H1 (cell line): ENCODE measurements around the gene TIMD4. TPM values are rescaled to one million over a fixed set of nuclear protein-coding genes. Genes with fewer than 3 reads are reported as not detected.

Experiments used
- CHD1 ChIP-seq: IDR thresholded peaks from 2 replicates; pipeline ENCODE4 v1.6.1; 2012; ENCODE audit warnings: low read depth, low read length, improper control_type of control experiment
- CHD2 ChIP-seq: IDR thresholded peaks from 2 replicates; pipeline ENCODE4 v1.6.1; 2012; ENCODE audit warnings: low read length, improper control_type of control experiment
- PHF8 ChIP-seq: fragments of 200-600 bp; sonication (generic); conservative IDR thresholded peaks from 2 replicates; pipeline ENCODE4 v1.7.1; 2012; ENCODE audit warnings: low read depth, mild to moderate bottlenecking, inconsistent platforms, low read length, moderate library complexity
- RBBP5 ChIP-seq: IDR thresholded peaks from 2 replicates; pipeline ENCODE4 v1.7.1; 2012; ENCODE audit warnings: low read depth, mild to moderate bottlenecking, inconsistent platforms, low read length, moderate library complexity, borderline replicate concordance
- SP1 ChIP-seq: IDR thresholded peaks from 2 replicates; pipeline ENCODE4 v1.6.1; 2011; ENCODE audit warnings: low read depth, low read length
- SRF ChIP-seq: IDR thresholded peaks from 2 replicates; pipeline ENCODE4 v1.6.1; 2011; ENCODE audit warnings: mild to moderate bottlenecking, low read depth, low read length, moderate library complexity
- TAF1 ChIP-seq: IDR thresholded peaks from 2 replicates; pipeline ENCODE4 v1.6.1; 2011; ENCODE audit warnings: mild to moderate bottlenecking, low read depth, low read length
- TBP ChIP-seq: IDR thresholded peaks from 2 replicates; pipeline ENCODE4 v1.6.1; 2011; ENCODE audit warnings: low read depth, low read length, improper control_type of control experiment
- polyA plus RNA-seq, 7 experiments: library from polyadenylated mRNA; depleted of rRNA in 3 of 7; stranded (reverse) in 5 of 7; unstranded in 2 of 7; fragments of >200 nt in 5 of 7; fragments of 200-250 nt in 2 of 7; gene quantifications; 1 replicate in 5 of 7; 2 replicates in 1 of 7; 4 replicates in 1 of 7; pipeline versions ENCODE4 v1.2.1 to v1.2.3, GENCODE V29; 2011 to 2013; ENCODE audit warnings: missing spikeins in 2 of 7, mixed read lengths in 2 of 7
- total RNA-seq: library from RNA; stranded (reverse); fragmentation: NEBNext Ultra II Directional; extraction: Animal tissue kit (Norgen Biotek cat#: 25700); gene quantifications from 2 replicates; pipeline ENCODE4 v1.2.1, GENCODE V29; 2021
- TF ChIP-seq, protein P1 (sequence below): fragments of 300-600 bp; sonication (generic); IDR thresholded peaks from 2 replicates; pipeline ENCODE4 v1.7.1; 2012; ENCODE audit warnings: low read length, moderate library complexity, mild to moderate bottlenecking, inconsistent platforms; ENCODE audit not compliant: insufficient replicate concordance

TIMD4 gene
- total and polyA plus RNA-seq, 2 of the 8 experiments (the other 6 are each of a cell fraction or from before 2014, with no cell fraction given), result not detected

DNA sequence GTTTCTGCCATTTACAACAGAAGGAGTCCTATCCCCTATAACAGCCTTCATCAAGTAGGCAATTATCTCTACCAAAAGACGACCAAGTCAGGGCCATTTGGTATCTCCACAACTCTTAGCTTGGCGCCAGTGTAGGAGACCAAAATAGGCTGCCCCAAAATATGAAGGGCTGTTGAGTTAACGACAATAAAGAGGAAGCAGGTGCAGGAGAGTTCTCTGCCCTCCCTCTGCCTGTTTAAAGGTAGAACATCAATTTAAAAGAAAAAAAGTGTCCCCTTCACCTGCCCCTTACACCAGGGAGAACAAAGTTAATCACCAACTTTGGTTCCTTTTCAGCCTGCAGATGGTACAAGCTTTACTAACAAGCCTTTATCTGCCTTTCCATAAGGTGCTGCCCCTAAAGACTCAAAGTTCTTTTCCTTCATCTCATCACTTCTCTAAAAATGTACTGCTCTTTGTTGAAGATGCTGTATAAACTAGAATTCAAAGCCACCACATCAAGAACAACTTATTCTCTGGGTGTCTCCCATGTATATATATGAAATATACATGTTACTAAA lies 79.6 kb downstream of the TIMD4 start (continued):
- TF ChIP-seq, protein P1, sequence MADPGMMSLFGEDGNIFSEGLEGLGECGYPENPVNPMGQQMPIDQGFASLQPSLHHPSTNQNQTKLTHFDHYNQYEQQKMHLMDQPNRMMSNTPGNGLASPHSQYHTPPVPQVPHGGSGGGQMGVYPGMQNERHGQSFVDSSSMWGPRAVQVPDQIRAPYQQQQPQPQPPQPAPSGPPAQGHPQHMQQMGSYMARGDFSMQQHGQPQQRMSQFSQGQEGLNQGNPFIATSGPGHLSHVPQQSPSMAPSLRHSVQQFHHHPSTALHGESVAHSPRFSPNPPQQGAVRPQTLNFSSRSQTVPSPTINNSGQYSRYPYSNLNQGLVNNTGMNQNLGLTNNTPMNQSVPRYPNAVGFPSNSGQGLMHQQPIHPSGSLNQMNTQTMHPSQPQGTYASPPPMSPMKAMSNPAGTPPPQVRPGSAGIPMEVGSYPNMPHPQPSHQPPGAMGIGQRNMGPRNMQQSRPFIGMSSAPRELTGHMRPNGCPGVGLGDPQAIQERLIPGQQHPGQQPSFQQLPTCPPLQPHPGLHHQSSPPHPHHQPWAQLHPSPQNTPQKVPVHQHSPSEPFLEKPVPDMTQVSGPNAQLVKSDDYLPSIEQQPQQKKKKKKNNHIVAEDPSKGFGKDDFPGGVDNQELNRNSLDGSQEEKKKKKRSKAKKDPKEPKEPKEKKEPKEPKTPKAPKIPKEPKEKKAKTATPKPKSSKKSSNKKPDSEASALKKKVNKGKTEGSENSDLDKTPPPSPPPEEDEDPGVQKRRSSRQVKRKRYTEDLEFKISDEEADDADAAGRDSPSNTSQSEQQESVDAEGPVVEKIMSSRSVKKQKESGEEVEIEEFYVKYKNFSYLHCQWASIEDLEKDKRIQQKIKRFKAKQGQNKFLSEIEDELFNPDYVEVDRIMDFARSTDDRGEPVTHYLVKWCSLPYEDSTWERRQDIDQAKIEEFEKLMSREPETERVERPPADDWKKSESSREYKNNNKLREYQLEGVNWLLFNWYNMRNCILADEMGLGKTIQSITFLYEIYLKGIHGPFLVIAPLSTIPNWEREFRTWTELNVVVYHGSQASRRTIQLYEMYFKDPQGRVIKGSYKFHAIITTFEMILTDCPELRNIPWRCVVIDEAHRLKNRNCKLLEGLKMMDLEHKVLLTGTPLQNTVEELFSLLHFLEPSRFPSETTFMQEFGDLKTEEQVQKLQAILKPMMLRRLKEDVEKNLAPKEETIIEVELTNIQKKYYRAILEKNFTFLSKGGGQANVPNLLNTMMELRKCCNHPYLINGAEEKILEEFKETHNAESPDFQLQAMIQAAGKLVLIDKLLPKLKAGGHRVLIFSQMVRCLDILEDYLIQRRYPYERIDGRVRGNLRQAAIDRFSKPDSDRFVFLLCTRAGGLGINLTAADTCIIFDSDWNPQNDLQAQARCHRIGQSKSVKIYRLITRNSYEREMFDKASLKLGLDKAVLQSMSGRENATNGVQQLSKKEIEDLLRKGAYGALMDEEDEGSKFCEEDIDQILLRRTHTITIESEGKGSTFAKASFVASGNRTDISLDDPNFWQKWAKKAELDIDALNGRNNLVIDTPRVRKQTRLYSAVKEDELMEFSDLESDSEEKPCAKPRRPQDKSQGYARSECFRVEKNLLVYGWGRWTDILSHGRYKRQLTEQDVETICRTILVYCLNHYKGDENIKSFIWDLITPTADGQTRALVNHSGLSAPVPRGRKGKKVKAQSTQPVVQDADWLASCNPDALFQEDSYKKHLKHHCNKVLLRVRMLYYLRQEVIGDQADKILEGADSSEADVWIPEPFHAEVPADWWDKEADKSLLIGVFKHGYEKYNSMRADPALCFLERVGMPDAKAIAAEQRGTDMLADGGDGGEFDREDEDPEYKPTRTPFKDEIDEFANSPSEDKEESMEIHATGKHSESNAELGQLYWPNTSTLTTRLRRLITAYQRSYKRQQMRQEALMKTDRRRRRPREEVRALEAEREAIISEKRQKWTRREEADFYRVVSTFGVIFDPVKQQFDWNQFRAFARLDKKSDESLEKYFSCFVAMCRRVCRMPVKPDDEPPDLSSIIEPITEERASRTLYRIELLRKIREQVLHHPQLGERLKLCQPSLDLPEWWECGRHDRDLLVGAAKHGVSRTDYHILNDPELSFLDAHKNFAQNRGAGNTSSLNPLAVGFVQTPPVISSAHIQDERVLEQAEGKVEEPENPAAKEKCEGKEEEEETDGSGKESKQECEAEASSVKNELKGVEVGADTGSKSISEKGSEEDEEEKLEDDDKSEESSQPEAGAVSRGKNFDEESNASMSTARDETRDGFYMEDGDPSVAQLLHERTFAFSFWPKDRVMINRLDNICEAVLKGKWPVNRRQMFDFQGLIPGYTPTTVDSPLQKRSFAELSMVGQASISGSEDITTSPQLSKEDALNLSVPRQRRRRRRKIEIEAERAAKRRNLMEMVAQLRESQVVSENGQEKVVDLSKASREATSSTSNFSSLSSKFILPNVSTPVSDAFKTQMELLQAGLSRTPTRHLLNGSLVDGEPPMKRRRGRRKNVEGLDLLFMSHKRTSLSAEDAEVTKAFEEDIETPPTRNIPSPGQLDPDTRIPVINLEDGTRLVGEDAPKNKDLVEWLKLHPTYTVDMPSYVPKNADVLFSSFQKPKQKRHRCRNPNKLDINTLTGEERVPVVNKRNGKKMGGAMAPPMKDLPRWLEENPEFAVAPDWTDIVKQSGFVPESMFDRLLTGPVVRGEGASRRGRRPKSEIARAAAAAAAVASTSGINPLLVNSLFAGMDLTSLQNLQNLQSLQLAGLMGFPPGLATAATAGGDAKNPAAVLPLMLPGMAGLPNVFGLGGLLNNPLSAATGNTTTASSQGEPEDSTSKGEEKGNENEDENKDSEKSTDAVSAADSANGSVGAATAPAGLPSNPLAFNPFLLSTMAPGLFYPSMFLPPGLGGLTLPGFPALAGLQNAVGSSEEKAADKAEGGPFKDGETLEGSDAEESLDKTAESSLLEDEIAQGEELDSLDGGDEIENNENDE, result no peak
- TF ChIP-seq PHF8 (no peak), TBP (no peak), SRF (no peak), RBBP5 (no peak), SP1 (no peak), CHD2 (no peak), CHD1 (no peak), TAF1 (no peak)
